Body of pancreas (tissue), 4 donors: ENCODE measurements around the gene RUNX2. TPM values are rescaled to one million over a fixed set of nuclear protein-coding genes. Genes with fewer than 3 reads are reported as not detected.

Experiments
- ATAC-seq: fragments of 150-250 bp; one replicate; pipeline ENCODE4 v1.9.1; 2016
- DNase-seq, 4 donors: peaks; one replicate each; pipeline ENCODE4 v3.0.0-alpha.2; 2019
- H3K27ac ChIP-seq, 4 donors: fragments of 200-600 bp; sonication (generic); 1 replicate in 3 of 4; 2 replicates in 1 of 4; pipeline versions ENCODE4 v1.5.1 to v1.6.1; 2016 to 2019; ENCODE audit warnings: mild to moderate bottlenecking in 1 of 4, mixed read lengths in 1 of 4, moderate library complexity in 1 of 4
- H3K27me3 ChIP-seq, 2 donors: fragments of 200-600 bp; sonication (generic); one replicate each; pipeline ENCODE4 v1.6.0; 2016; ENCODE audit warnings: mild to moderate bottlenecking in 1 of 2
- H3K36me3 ChIP-seq, 2 donors: fragments of 200-600 bp; sonication (generic); replicated peaks in 1 of 2; 2 replicates each; pipeline ENCODE4 v1.5.1; 2016; ENCODE audit warnings: low read depth in 2 of 2; ENCODE audit not compliant: insufficient read depth in 1 of 2
- H3K4me1 ChIP-seq: fragments of 200-600 bp; sonication (generic); one replicate; pipeline ENCODE4 v1.6.0; 2016
- H3K4me3 ChIP-seq, 2 donors: fragments of 200-600 bp; sonication (generic); 1 replicate in 1 of 2; 2 replicates in 1 of 2; pipeline ENCODE4 v1.5.1; 2016 to 2019
- H3K9me3 ChIP-seq, 3 donors: fragments of 200-600 bp; sonication (generic); 1 replicate in 2 of 3; 2 replicates in 1 of 3; pipeline ENCODE4 v1.5.1; 2016
- POLR2A ChIP-seq, 3 donors: fragments of 450-650 bp; IDR thresholded peaks; one replicate each; pipeline ENCODE4 v1.6.1; 2016; ENCODE audit warnings: antibody characterized with exemption in 3 of 3, mild to moderate bottlenecking in 2 of 3
- WGBS, 2 donors: methylation state at CpG; one replicate each; pipeline ENCODE4 v1.1.5; 2017; 5-methylcytosine and 5-hydroxymethylcytosine counted together
- intact Hi-C: fragments of 100-400 bp; cut with DNase I; formaldehyde crosslinking; loops from one replicate; pipeline ENCODE4 v1.15.1; 2023
- total RNA-seq, 2 donors: library from RNA; depleted of rRNA; stranded (reverse); fragments of >200 nt; gene quantifications; one replicate each; pipeline ENCODE4 v1.1.0, GENCODE V29; 2016
- TF ChIP-seq, protein P1 (sequence below), 7 experiments: fragments of 450-650 bp in 4 of 7; fragments of 200-600 bp in 3 of 7; sonication (generic) in 3 of 7; IDR thresholded peaks; one replicate each; pipeline ENCODE4 v1.5.1; 2016 to 2019; ENCODE audit warnings: antibody characterized with exemption in 7 of 7

The RUNX2 gene
- total RNA-seq, 2 donors from 2014 or later: 0.33 to 1.0 TPM

DNA sequence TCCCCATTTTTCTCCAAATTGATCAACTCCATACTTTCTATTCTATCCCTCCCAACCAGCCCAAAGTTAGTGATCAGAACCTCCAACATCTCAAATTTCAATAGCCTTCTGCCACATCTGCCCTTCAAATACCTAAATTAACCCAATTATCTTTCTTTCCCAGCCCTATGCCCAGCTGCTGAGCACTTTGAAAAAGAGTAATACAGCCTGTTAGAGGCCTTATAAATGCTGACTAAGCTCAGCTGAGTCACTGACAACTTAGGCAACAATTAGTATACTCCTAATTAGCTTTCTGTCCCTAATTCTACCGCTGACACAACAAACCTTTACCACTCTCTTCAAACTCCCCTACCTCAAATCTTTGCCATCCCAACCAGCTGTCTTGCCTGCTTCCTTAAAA is 23.5 kb downstream of the RUNX2 start:
- WGBS, 2 donors: 86 to 92% methylated on average over 1 of the region's 1 CpG
- DNase-seq: no peak
- intact Hi-C loops: no loop called here

DNA sequence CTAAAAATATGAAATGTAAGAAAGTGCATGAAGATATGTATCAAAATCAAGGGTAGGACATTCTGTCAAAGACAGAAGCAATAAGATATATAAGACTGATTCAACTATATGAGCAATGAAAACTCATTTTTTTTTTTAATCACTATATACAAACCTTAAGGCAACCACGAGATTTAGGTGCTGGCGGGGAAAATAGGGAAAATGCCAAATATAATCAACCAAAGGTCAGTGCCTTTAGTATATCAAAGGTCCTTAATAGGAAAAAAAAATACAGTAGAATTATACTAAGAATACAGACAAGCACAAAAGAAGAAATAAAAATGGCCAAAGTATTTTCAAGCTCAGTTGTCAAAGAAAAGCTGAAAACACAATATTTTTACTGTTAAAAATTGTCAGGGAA is 25.5 kb downstream of the RUNX2 start:
- Histone ChIP-seq H3K4me1 (no peaks in the 10 kb centered on the region), H3K4me3 (no peak overlapping the region), H3K9me3 (no peaks in the 10 kb centered on the region), H3K27me3 (no peaks in the 10 kb centered on the region), H3K36me3 (no peaks in the 10 kb centered on the region), H3K27ac (no peak overlapping the region)
- DNase-seq (no peak), ATAC-seq (no peak)
- 48 to 49% methylated on average over 2 of the region's 2 CpGs for WGBS, 2 donors
- TF ChIP-seq, protein P1, sequence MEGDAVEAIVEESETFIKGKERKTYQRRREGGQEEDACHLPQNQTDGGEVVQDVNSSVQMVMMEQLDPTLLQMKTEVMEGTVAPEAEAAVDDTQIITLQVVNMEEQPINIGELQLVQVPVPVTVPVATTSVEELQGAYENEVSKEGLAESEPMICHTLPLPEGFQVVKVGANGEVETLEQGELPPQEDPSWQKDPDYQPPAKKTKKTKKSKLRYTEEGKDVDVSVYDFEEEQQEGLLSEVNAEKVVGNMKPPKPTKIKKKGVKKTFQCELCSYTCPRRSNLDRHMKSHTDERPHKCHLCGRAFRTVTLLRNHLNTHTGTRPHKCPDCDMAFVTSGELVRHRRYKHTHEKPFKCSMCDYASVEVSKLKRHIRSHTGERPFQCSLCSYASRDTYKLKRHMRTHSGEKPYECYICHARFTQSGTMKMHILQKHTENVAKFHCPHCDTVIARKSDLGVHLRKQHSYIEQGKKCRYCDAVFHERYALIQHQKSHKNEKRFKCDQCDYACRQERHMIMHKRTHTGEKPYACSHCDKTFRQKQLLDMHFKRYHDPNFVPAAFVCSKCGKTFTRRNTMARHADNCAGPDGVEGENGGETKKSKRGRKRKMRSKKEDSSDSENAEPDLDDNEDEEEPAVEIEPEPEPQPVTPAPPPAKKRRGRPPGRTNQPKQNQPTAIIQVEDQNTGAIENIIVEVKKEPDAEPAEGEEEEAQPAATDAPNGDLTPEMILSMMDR (IDR thresholded peaks at IDR 0.05): no peak
- TF ChIP-seq POLR2A (IDR thresholded peaks at IDR 0.05): no peak
- intact Hi-C loops: no loop called here

More for the DNA sequence above, 23.5 kb downstream of the RUNX2 start:
- Histone ChIP-seq H3K36me3 (no peaks in the 10 kb centered on the region), H3K9me3 (no peaks in the 10 kb centered on the region), H3K27ac (no peak overlapping the region), H3K27me3 (no peaks in the 10 kb centered on the region), H3K4me3 (no peak overlapping the region), H3K4me1 (no peaks in the 10 kb centered on the region)
- TF ChIP-seq, protein P1 (IDR thresholded peaks at IDR 0.05): no peak
- no peak for TF ChIP-seq POLR2A (IDR thresholded peaks at IDR 0.05)
- ATAC-seq: no peak

DNA sequence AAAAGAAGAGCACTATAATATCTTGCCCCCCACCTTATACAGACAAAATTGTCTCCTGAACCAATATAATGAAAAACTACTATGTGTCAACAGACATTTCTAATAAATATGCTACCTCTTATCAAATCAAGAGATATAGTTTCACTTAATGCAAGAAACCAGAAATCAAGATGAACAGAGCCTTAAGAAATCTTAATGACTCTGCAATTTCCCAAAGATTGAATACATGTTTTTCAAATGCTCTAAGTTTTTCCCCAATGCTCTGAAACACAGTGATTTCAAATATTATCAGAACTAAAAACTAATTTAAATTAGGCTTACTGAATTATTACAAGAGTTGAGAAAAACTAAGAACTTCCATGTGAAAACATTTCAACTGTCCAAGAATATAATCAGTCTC is 36.3 kb downstream of the RUNX2 start:
- TF ChIP-seq, protein P1 (IDR thresholded peaks at IDR 0.05): no peak
- TF ChIP-seq POLR2A (IDR thresholded peaks at IDR 0.05): no peak
- intact Hi-C loops: no loop called here
- ATAC-seq (no peak), DNase-seq (no peak)
- H3K4me1 ChIP-seq: no peaks in the 10 kb centered on the region
- H3K27ac ChIP-seq: no peak overlapping the region
- no peak overlapping the region for H3K4me3 ChIP-seq
- H3K27me3 ChIP-seq: no peaks in the 10 kb centered on the region
- H3K9me3 ChIP-seq: no peaks in the 10 kb centered on the region
- no peaks in the 10 kb centered on the region for H3K36me3 ChIP-seq

DNA sequence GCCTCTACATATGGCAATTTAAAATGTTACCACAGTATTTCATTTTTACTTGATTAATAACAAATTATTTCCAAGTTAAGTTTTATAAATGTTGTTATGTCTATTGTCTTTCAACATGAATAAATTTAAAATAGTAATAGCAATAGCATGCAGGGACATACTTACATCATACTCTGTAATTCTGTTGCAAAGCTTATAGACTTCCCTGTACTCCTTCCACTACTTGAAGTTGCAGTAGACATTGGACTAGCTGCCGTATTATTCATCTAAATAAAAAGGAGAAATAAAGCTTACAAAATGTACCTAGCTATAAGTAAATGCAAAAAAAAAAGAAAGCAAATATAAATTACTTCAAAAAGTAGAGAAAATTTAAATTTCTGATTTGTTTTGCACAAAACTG is 36.9 kb downstream of the RUNX2 start:
- Histone ChIP-seq H3K4me1 (no peaks in the 10 kb centered on the region), H3K4me3 (no peak overlapping the region), H3K27ac (no peak overlapping the region), H3K9me3 (no peaks in the 10 kb centered on the region), H3K36me3 (no peaks in the 10 kb centered on the region), H3K27me3 (no peaks in the 10 kb centered on the region)
- DNase-seq (no peak), ATAC-seq (no peak)
- TF ChIP-seq, protein P1 (IDR thresholded peaks at IDR 0.05): no peak
- TF ChIP-seq POLR2A (IDR thresholded peaks at IDR 0.05): no peak
- 92 to 93% methylated on average over 1 of the region's 1 CpG for WGBS, 2 donors
- intact Hi-C loops: no loop called here

DNA sequence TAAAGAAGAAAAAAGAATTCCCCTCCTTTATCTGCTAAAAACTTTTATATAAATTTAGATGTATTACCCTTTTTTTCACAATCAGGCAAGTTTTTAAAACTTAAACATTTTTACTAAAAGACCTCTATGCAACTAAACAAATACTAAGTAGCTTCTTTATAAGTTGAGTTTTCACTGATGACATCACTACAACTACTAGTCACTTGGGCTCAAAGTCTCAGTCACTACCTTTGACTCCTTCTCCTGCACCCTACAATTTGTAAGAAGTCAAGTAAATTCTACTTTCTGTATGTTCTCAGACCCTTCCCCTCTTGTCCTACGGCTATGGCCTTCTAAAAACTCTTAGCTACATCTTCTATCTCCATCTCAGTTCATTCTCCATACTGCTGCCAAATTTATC is 38.4 kb downstream of the RUNX2 start:
- Histone ChIP-seq H3K36me3 (no peaks in the 10 kb centered on the region), H3K27me3 (no peaks in the 10 kb centered on the region), H3K27ac (no peak overlapping the region), H3K4me3 (no peak overlapping the region), H3K9me3 (no peaks in the 10 kb centered on the region), H3K4me1 (no peaks in the 10 kb centered on the region)
- no peak for DNase-seq
- TF ChIP-seq POLR2A (IDR thresholded peaks at IDR 0.05): no peak
- TF ChIP-seq, protein P1 (IDR thresholded peaks at IDR 0.05): no peak
- 91 to 97% methylated on average over 1 of the region's 1 CpG for WGBS, 2 donors
- ATAC-seq: no peak
- intact Hi-C loops: no loop called here
